Heart left ventricle (tissue), 13 donors: Measurements from ENCODE around the gene CDCA5.

Experiments used
- POLR2A ChIP-seq, 2 donors: fragments of 450-650 bp; IDR thresholded peaks; one replicate each; pipeline ENCODE4 v1.6.1; 2017; ENCODE audit warnings: antibody characterized with exemption in 2 of 2, mild to moderate bottlenecking in 2 of 2, moderate library complexity in 2 of 2
- TF ChIP-seq, protein P1 (sequence below), 12 donors: fragments of 200-600 bp; sonication (generic) in 4 of 12; IDR thresholded peaks; one replicate each; pipeline versions ENCODE4 v1.5.0 to v1.8.0; 2018 to 2022; ENCODE audit warnings: antibody characterized with exemption in 12 of 12, mild to moderate bottlenecking in 5 of 12
- donor health status: ischemic (EF 13 %, LVEDD 7.1; RV severe dilation, severe dysfunction).
- donor health status: DM: no; HTN: yes; CAD: no.
- donor health status: DM: no; HTN: no; CAD: no.
- donor health status: ischemic (EF 25% LVEDD 6.9; RV normal size, moderate dysfunction).
- donor health status: ischemic (EF 25% LVEDD 5.7; RV mildly dilated, moderate dysfunction).
- donor health status: ischemic (EF 35%, LVEDD 5.7; RV mildly dilated, moderate dysfunction).
- donor health status: nonischemic (EF 11% LVEDD 7.7; RV severe dilation, severe dysfunction).
- donor health status: DM: yes; HTN: yes; CAD: no.
- donor health status: PGD.
- donor health status: ischemic (EF 29% LVEDD 5.4; RV normal size, mild dysfunction).
- donor health status: nonischemic (EF 23%, LVEDD 6.1; RV moderate dilation, normal function).

DNA sequence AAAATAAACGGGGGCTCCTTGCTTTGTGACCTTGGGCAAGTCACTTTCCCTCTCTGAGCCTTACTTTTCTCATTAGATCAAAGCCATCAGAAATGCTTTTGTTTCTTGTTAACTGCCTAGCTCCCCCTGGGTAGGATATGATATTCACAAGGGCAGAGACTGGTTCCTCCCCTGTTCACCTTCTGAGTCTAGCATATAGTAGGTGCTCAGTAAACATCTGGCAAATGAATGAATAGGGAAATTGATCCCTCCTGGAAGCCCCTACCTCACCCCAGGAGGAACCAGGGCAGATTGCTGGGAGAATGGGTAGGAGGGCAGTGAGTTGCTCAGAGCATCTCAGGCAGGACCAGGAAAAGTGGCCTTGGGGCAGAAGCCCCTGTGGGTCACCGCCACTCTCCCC, 49.4 kb downstream of the CDCA5 start:
- TF ChIP-seq, protein P1, sequence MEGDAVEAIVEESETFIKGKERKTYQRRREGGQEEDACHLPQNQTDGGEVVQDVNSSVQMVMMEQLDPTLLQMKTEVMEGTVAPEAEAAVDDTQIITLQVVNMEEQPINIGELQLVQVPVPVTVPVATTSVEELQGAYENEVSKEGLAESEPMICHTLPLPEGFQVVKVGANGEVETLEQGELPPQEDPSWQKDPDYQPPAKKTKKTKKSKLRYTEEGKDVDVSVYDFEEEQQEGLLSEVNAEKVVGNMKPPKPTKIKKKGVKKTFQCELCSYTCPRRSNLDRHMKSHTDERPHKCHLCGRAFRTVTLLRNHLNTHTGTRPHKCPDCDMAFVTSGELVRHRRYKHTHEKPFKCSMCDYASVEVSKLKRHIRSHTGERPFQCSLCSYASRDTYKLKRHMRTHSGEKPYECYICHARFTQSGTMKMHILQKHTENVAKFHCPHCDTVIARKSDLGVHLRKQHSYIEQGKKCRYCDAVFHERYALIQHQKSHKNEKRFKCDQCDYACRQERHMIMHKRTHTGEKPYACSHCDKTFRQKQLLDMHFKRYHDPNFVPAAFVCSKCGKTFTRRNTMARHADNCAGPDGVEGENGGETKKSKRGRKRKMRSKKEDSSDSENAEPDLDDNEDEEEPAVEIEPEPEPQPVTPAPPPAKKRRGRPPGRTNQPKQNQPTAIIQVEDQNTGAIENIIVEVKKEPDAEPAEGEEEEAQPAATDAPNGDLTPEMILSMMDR (IDR thresholded peaks at IDR 0.05): no peak
- no peak for TF ChIP-seq POLR2A (IDR thresholded peaks at IDR 0.05)
